Measurements from ENCODE around the gene ENO2.

ENO2 gene

DNA sequence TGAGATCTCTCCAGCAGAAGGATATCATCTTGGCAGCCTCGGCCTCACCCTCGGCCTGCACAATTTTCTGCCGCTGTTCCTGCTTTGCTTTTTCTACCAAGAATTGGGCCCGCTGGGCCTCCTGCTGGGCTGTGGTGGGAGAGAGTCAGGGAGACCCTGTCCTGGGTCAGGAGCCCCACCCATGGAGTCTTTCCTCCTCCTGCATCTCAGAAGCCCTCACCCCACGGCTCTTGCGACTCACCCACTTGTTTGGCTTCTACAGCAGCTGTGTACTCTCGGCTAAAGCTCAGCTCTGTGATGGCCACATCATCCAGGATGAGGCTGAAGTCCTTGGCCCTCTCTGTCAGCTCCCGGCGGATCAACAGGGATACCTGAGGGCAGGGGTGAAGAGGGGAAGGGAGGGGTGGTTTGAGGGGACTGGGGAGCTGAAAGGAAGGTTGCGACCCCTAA is 53.3 kb downstream of the ENO2 start:
- no peaks in the 10 kb centered on the region for H3K27me3 ChIP-seq (ENCODE audit: insufficient read depth, poor library complexity, severe bottlenecking)
- H3K27ac ChIP-seq (replicated peaks): no peak overlapping the region
- TF ChIP-seq, protein P1, sequence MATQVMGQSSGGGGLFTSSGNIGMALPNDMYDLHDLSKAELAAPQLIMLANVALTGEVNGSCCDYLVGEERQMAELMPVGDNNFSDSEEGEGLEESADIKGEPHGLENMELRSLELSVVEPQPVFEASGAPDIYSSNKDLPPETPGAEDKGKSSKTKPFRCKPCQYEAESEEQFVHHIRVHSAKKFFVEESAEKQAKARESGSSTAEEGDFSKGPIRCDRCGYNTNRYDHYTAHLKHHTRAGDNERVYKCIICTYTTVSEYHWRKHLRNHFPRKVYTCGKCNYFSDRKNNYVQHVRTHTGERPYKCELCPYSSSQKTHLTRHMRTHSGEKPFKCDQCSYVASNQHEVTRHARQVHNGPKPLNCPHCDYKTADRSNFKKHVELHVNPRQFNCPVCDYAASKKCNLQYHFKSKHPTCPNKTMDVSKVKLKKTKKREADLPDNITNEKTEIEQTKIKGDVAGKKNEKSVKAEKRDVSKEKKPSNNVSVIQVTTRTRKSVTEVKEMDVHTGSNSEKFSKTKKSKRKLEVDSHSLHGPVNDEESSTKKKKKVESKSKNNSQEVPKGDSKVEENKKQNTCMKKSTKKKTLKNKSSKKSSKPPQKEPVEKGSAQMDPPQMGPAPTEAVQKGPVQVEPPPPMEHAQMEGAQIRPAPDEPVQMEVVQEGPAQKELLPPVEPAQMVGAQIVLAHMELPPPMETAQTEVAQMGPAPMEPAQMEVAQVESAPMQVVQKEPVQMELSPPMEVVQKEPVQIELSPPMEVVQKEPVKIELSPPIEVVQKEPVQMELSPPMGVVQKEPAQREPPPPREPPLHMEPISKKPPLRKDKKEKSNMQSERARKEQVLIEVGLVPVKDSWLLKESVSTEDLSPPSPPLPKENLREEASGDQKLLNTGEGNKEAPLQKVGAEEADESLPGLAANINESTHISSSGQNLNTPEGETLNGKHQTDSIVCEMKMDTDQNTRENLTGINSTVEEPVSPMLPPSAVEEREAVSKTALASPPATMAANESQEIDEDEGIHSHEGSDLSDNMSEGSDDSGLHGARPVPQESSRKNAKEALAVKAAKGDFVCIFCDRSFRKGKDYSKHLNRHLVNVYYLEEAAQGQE (IDR thresholded peaks at IDR 0.05; ENCODE audit: insufficient replicate concordance, low read depth): no peak
- TF ChIP-seq SPI1 (IDR thresholded peaks at IDR 0.05; ENCODE audit: borderline replicate concordance, low read depth) (no peak), GABPA (IDR thresholded peaks at IDR 0.05; ENCODE audit: low read depth) (no peak), POLR2AphosphoS5 (IDR thresholded peaks at IDR 0.05; ENCODE audit: low read depth) (no peak)
- TF ChIP-seq, protein P2, sequence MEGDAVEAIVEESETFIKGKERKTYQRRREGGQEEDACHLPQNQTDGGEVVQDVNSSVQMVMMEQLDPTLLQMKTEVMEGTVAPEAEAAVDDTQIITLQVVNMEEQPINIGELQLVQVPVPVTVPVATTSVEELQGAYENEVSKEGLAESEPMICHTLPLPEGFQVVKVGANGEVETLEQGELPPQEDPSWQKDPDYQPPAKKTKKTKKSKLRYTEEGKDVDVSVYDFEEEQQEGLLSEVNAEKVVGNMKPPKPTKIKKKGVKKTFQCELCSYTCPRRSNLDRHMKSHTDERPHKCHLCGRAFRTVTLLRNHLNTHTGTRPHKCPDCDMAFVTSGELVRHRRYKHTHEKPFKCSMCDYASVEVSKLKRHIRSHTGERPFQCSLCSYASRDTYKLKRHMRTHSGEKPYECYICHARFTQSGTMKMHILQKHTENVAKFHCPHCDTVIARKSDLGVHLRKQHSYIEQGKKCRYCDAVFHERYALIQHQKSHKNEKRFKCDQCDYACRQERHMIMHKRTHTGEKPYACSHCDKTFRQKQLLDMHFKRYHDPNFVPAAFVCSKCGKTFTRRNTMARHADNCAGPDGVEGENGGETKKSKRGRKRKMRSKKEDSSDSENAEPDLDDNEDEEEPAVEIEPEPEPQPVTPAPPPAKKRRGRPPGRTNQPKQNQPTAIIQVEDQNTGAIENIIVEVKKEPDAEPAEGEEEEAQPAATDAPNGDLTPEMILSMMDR (IDR thresholded peaks at IDR 0.05; ENCODE audit: insufficient read depth, low read length): no peak
- no peak for DNase-seq (ENCODE audit: low read depth in 1 of 2, low spot score in 1 of 2)
- no peak overlapping the region for H3K4me3 ChIP-seq (replicated peaks; ENCODE audit: insufficient read depth, low read length)

DNA sequence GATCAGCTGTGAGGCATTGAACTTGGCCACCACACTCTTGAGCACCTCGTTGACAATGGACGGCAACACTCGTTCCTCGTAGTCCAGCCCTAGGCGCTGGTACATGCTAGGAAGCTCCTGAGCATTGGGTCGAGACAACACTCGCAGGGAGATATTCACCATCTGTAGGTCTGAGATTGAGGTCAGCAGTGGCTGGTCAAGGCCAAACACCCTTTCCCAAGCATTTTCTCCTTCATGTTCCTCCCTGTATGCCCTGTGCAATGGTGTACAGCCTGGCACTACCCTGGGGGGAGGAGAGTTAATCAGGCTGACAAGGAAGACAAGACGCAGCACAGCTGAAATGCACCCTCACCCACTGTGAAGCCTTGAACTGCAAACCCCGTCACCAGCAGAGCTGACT is 54.0 kb downstream of the ENO2 start:
- TF ChIP-seq SPI1 (IDR thresholded peaks at IDR 0.05; ENCODE audit: borderline replicate concordance, low read depth) (no peak), POLR2AphosphoS5 (IDR thresholded peaks at IDR 0.05; ENCODE audit: low read depth) (no peak; the same call in none of the 2 replicates), GABPA (IDR thresholded peaks at IDR 0.05; ENCODE audit: low read depth) (no peak)
- TF ChIP-seq, protein P1 (IDR thresholded peaks at IDR 0.05; ENCODE audit: insufficient replicate concordance, low read depth): no peak
- TF ChIP-seq, protein P2 (IDR thresholded peaks at IDR 0.05; ENCODE audit: insufficient read depth, low read length): no peak
- DNase-seq (ENCODE audit: low read depth in 1 of 2, low spot score in 1 of 2): no peak
- H3K4me3 ChIP-seq (replicated peaks; ENCODE audit: insufficient read depth, low read length): no peak overlapping the region
- H3K27me3 ChIP-seq (ENCODE audit: insufficient read depth, poor library complexity, severe bottlenecking): no peaks in the 10 kb centered on the region
- H3K27ac ChIP-seq (replicated peaks): peak overlapping the region; percentile 96

DNA sequence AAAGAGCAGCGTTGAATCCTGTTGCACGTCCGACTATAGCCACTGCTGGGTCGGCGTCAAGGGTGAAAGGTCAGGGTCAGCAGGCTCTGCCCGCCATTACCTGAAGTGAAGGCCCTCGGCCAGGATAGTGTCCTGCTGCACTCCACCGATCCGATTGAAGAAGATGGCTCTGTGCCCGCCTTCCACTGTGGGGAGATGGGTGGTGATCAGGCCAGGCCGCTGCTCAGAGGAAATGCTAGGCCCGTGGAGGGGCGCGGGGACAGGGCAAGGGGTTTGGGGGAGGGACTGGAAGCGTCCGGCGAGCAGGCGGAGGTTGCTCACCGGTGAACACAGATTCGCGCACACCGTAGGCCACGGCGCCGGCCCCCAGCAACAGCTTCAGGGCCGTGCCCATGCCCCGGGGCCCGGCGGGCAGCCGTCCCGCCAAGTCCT is 55.7 kb downstream of the ENO2 start:
- no peaks in the 10 kb centered on the region for H3K27me3 ChIP-seq (ENCODE audit: insufficient read depth, poor library complexity, severe bottlenecking)
- H3K4me3 ChIP-seq (replicated peaks; ENCODE audit: insufficient read depth, low read length): peak overlapping the region; percentile 87
- TF ChIP-seq, protein P1 (IDR thresholded peaks at IDR 0.05; ENCODE audit: insufficient replicate concordance, low read depth): no peak
- TF ChIP-seq GABPA (IDR thresholded peaks at IDR 0.05; ENCODE audit: low read depth): no peak
- TF ChIP-seq, protein P2 (IDR thresholded peaks at IDR 0.05; ENCODE audit: insufficient read depth, low read length): no peak
- TF ChIP-seq POLR2AphosphoS5 (IDR thresholded peaks at IDR 0.05; ENCODE audit: low read depth): no peak; the same call in 1 of the 2 replicates
- TF ChIP-seq SPI1 (IDR thresholded peaks at IDR 0.05; ENCODE audit: borderline replicate concordance, low read depth): no peak
- H3K27ac ChIP-seq (replicated peaks): peak overlapping the region; percentile 96
- no peak for DNase-seq (ENCODE audit: low read depth in 1 of 2, low spot score in 1 of 2)
